Endodermal cell (in vitro differentiated cells): ENCODE measurements around the gene PLCB4. TPM values are rescaled to one million over a fixed set of nuclear protein-coding genes. Genes with fewer than 3 reads are reported as not detected.

ENCODE experiments used
- DNase-seq: peaks from one replicate; pipeline ENCODE4 v3.0.0-alpha.2; 2017
- H3K27ac ChIP-seq: 2 replicates; pipeline ENCODE4 v1.5.1; 2013; ENCODE audit warnings: mild to moderate bottlenecking, low read depth, low read length, moderate library complexity
- H3K27me3 ChIP-seq: 2 replicates; pipeline ENCODE4 v1.6.1; 2013; ENCODE audit warnings: mild to moderate bottlenecking, low read length, moderate library complexity; ENCODE audit not compliant: insufficient read depth, control insufficient read depth, poor library complexity, severe bottlenecking
- H3K36me3 ChIP-seq: 2 replicates; pipeline ENCODE4 v1.7.0; 2013; ENCODE audit warnings: mild to moderate bottlenecking, low read length, moderate library complexity; ENCODE audit not compliant: control insufficient read depth, insufficient read depth
- H3K4me1 ChIP-seq: one replicate; pipeline ENCODE4 v1.7.0; 2013; ENCODE audit warnings: low read length; ENCODE audit not compliant: control insufficient read depth, insufficient read depth
- H3K4me3 ChIP-seq: 2 replicates; pipeline ENCODE4 v1.5.1; 2013; ENCODE audit warnings: mild to moderate bottlenecking, low read length, moderate library complexity
- H3K9ac ChIP-seq: 2 replicates; pipeline ENCODE4 v1.6.1; 2013; ENCODE audit warnings: mild to moderate bottlenecking, low read length, moderate library complexity; ENCODE audit not compliant: poor library complexity, severe bottlenecking; ENCODE audit errors: extremely low read depth
- H3K9me3 ChIP-seq: 2 replicates; pipeline ENCODE4 v1.6.1; 2013; ENCODE audit warnings: mild to moderate bottlenecking, low read length, moderate library complexity; ENCODE audit not compliant: control insufficient read depth
- H3K27ac Mint-ChIP-seq: 2 replicates; pipeline ENCODE4 v1.8.0; 2020; ENCODE audit warnings: mixed read lengths
- H3K27me3 Mint-ChIP-seq: 2 replicates; pipeline ENCODE4 v1.8.0; 2021; ENCODE audit warnings: mild to moderate bottlenecking, mixed read lengths; ENCODE audit not compliant: insufficient read depth
- H3K36me3 Mint-ChIP-seq: 2 replicates; pipeline ENCODE4 v1.8.0; 2020; ENCODE audit warnings: low read depth, mixed read lengths
- H3K4me1 Mint-ChIP-seq: 2 replicates; pipeline ENCODE4 v1.8.0; 2020; ENCODE audit warnings: mixed read lengths
- H3K4me3 Mint-ChIP-seq: 2 replicates; pipeline ENCODE4 v1.8.0; 2020; ENCODE audit warnings: mild to moderate bottlenecking, moderate library complexity, mixed read lengths
- H3K9me3 Mint-ChIP-seq: 2 replicates; pipeline ENCODE4 v1.8.0; 2020; ENCODE audit warnings: mild to moderate bottlenecking, mixed read lengths
- CTCF ChIP-seq: fragments of 200-600 bp; sonication (generic); conservative IDR thresholded peaks from 2 replicates; pipeline ENCODE4 v1.5.0; 2021; ENCODE audit warnings: antibody characterized with exemption, mild to moderate bottlenecking
- WGBS, 2 experiments: methylation state at CpG; one replicate each; pipeline versions ENCODE4 v1.1.5 to v1.1.7; 2013; ENCODE audit warnings: missing lambda C conversion rate in 2 of 2, mixed read lengths in 1 of 2; ENCODE audit not compliant: insufficient coverage in 1 of 2, insufficient read length in 1 of 2; 5-methylcytosine and 5-hydroxymethylcytosine counted together
- total RNA-seq, 2 donors: library from RNA; stranded (reverse); fragmentation: NEBNext Ultra II Directional in 1 of 2; extraction: Animal tissue kit (Norgen Biotek cat#: 25700) in 1 of 2; gene quantifications; 2 replicates in 1 of 2; 3 replicates in 1 of 2; pipeline ENCODE4 v1.2.1, GENCODE V29; 2021

The PLCB4 gene
- total RNA-seq, 2 donors from 2014 or later, result 14.4 to 14.6 TPM

GRCh38 chr20:9141070-9141469, 72.2 kb downstream of the PLCB4 start:
- H3K9me3 ChIP-seq, result peaks cover under 1% of the 10 kb centered on the region
- H3K36me3 ChIP-seq, result no peaks in the 10 kb centered on the region
- H3K4me1 ChIP-seq, result no peaks in the 10 kb centered on the region
- peaks cover 4% of the 10 kb centered on the region for H3K9me3 Mint-ChIP-seq
- no peaks in the 10 kb centered on the region for H3K36me3 Mint-ChIP-seq
- no peak for DNase-seq
- no peak overlapping the region for H3K4me3 ChIP-seq
- peaks cover 6% of the 10 kb centered on the region for H3K4me1 Mint-ChIP-seq
- no peaks in the 10 kb centered on the region for H3K27me3 ChIP-seq
- no peak overlapping the region for H3K9ac ChIP-seq
- H3K27ac Mint-ChIP-seq, result no peak overlapping the region
- no peak overlapping the region for H3K27ac ChIP-seq
- 91% methylated on average over 1 of the region's 1 CpG; no CpG with 5 or more reads in 1 of the 2 experiments for WGBS, 2 experiments
- no peak for TF ChIP-seq CTCF
- no peaks in the 10 kb centered on the region for H3K27me3 Mint-ChIP-seq
- no peak overlapping the region for H3K4me3 Mint-ChIP-seq

- peaks cover 3% of the 10 kb centered on the region for H3K9me3 ChIP-seq
- H3K4me1 ChIP-seq, result no peaks in the 10 kb centered on the region
- H3K27ac ChIP-seq, result no peak overlapping the region
- H3K9ac ChIP-seq, result no peak overlapping the region
- H3K27me3 Mint-ChIP-seq, result no peaks in the 10 kb centered on the region
- no peaks in the 10 kb centered on the region for H3K36me3 Mint-ChIP-seq
- H3K4me3 Mint-ChIP-seq, result no peak overlapping the region
- no peaks in the 10 kb centered on the region for H3K27me3 ChIP-seq
- H3K27ac Mint-ChIP-seq, result no peak overlapping the region
- no peaks in the 10 kb centered on the region for H3K36me3 ChIP-seq
- TF ChIP-seq CTCF, result no peak
- H3K4me3 ChIP-seq, result no peak overlapping the region
- peaks cover 4% of the 10 kb centered on the region for H3K9me3 Mint-ChIP-seq
- H3K4me1 Mint-ChIP-seq, result peaks cover 2% of the 10 kb centered on the region
- DNase-seq, result no peak
These were observed 73.0 kb downstream of the PLCB4 start for GRCh38 chr20:9141921-9142320.

GRCh38 chr20:9142809-9143208, 73.9 kb downstream of the PLCB4 start:
- no peaks in the 10 kb centered on the region for H3K36me3 ChIP-seq
- Mint-ChIP-seq H3K36me3 (no peaks in the 10 kb centered on the region), H3K9me3 (peaks cover 4% of the 10 kb centered on the region), H3K4me3 (no peak overlapping the region), H3K4me1 (no peaks in the 10 kb centered on the region), H3K27me3 (no peaks in the 10 kb centered on the region), H3K27ac (no peak overlapping the region)
- no peak for TF ChIP-seq CTCF
- no peaks in the 10 kb centered on the region for H3K4me1 ChIP-seq
- H3K27me3 ChIP-seq, result no peaks in the 10 kb centered on the region
- H3K9ac ChIP-seq, result no peak overlapping the region
- H3K4me3 ChIP-seq, result no peak overlapping the region
- H3K27ac ChIP-seq, result no peak overlapping the region
- 85 to 89% methylated on average over 3 of the region's 3 CpGs for WGBS, 2 experiments
- DNase-seq, result no peak
- H3K9me3 ChIP-seq, result peaks cover 3% of the 10 kb centered on the region
